ENCODE data around the gene CARD9.

Gene CARD9

GRCh38 chr9:136402067-136402466, 28.6 kb upstream of the CARD9 start:
- no peak for DNase-seq (ENCODE audit: extremely low read depth in 1 of 2, low read depth in 1 of 2)

GRCh38 chr9:136401173-136401922, 27.9 kb upstream of the CARD9 start:
- DNase-seq (ENCODE audit: extremely low read depth in 1 of 2, low read depth in 1 of 2): no peak

GRCh38 chr9:136400038-136400834, 26.8 kb upstream of the CARD9 start, which contains the start of gene SNAPC4:
Gene SNAPC4 (minus strand): TSS chr9:136400170. CDS start chr9:136398428, 1,742 bp downstream.
- peak; percentile 44 to 78 for DNase-seq (ENCODE audit: extremely low read depth in 1 of 2, low read depth in 1 of 2)

- no peak for DNase-seq (ENCODE audit: extremely low read depth in 1 of 2, low read depth in 1 of 2)
Observed at GRCh38 chr9:136399176-136400037, 25.9 kb upstream of the CARD9 start.

- no peak for DNase-seq (ENCODE audit: extremely low read depth in 1 of 2, low read depth in 1 of 2)
Observed at GRCh38 chr9:136398286-136398685, 24.8 kb upstream of the CARD9 start.

GRCh38 chr9:136397643-136398042, 24.2 kb upstream of the CARD9 start:
- no peak for DNase-seq (ENCODE audit: extremely low read depth in 1 of 2, low read depth in 1 of 2)

GRCh38 chr9:136396219-136396515, 22.7 kb upstream of the CARD9 start:
- DNase-seq (ENCODE audit: extremely low read depth in 1 of 2, low read depth in 1 of 2): no peak

GRCh38 chr9:136395345-136396218, 22.1 kb upstream of the CARD9 start:
- no peak for DNase-seq (ENCODE audit: extremely low read depth in 1 of 2, low read depth in 1 of 2)

- no peak for DNase-seq (ENCODE audit: extremely low read depth in 1 of 2, low read depth in 1 of 2)
Observed at GRCh38 chr9:136395020-136395340, 21.5 kb upstream of the CARD9 start.

GRCh38 chr9:136394312-136395019, 21.0 kb upstream of the CARD9 start:
- DNase-seq (ENCODE audit: extremely low read depth in 1 of 2, low read depth in 1 of 2): no peak

GRCh38 chr9:136393531-136393930, 20.1 kb upstream of the CARD9 start:
- no peak for DNase-seq (ENCODE audit: extremely low read depth in 1 of 2, low read depth in 1 of 2)

- no peak for DNase-seq (ENCODE audit: extremely low read depth in 1 of 2, low read depth in 1 of 2)
Observed at GRCh38 chr9:136392538-136393449, 19.3 kb upstream of the CARD9 start.

GRCh38 chr9:136391737-136392537, 18.5 kb upstream of the CARD9 start:
- no peak for DNase-seq (ENCODE audit: extremely low read depth in 1 of 2, low read depth in 1 of 2)

GRCh38 chr9:136389396-136389795, 15.9 kb upstream of the CARD9 start:
- DNase-seq (ENCODE audit: extremely low read depth in 1 of 2, low read depth in 1 of 2): no peak

- no peak for DNase-seq (ENCODE audit: extremely low read depth in 1 of 2, low read depth in 1 of 2)
Observed at GRCh38 chr9:136387217-136387616, 13.7 kb upstream of the CARD9 start.

- no peak for DNase-seq (ENCODE audit: extremely low read depth in 1 of 2, low read depth in 1 of 2)
Observed at GRCh38 chr9:136386018-136386417, 12.5 kb upstream of the CARD9 start.

- DNase-seq (ENCODE audit: extremely low read depth in 1 of 2, low read depth in 1 of 2): no peak
Observed at GRCh38 chr9:136385015-136385414, 11.5 kb upstream of the CARD9 start.

- no peak for DNase-seq (ENCODE audit: extremely low read depth in 1 of 2, low read depth in 1 of 2)
Observed at GRCh38 chr9:136383436-136383835, 10.0 kb upstream of the CARD9 start.
